ENCODE measurements around the gene RHBDD1.

DNA sequence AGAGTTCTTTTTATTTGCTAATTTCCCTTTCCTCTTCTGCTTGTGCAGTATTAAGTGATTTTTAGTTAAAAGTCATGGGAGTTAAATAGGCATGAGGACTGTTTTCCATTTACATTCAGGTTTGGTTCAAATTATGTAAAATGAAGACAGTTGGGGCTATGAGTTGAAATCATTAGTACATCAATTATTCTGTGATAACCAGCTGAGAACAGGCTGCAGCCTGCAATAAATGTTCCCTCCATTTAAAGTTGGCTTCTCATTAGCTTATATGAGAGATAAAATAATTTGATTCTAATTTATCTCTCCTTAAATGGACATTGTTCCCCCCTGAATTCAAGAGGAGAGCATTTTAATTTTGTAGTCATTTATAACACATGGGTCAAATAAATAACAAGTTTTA is 48.3 kb downstream of the RHBDD1 start:
- TF ChIP-seq, protein P1, sequence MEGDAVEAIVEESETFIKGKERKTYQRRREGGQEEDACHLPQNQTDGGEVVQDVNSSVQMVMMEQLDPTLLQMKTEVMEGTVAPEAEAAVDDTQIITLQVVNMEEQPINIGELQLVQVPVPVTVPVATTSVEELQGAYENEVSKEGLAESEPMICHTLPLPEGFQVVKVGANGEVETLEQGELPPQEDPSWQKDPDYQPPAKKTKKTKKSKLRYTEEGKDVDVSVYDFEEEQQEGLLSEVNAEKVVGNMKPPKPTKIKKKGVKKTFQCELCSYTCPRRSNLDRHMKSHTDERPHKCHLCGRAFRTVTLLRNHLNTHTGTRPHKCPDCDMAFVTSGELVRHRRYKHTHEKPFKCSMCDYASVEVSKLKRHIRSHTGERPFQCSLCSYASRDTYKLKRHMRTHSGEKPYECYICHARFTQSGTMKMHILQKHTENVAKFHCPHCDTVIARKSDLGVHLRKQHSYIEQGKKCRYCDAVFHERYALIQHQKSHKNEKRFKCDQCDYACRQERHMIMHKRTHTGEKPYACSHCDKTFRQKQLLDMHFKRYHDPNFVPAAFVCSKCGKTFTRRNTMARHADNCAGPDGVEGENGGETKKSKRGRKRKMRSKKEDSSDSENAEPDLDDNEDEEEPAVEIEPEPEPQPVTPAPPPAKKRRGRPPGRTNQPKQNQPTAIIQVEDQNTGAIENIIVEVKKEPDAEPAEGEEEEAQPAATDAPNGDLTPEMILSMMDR (IDR thresholded peaks at IDR 0.05), result no peak
- TF ChIP-seq POLR2A (IDR thresholded peaks at IDR 0.05), result no peak
